H1 (cell line): Measurements from ENCODE around the gene SMARCC2. TPM values are rescaled to one million over a fixed set of nuclear protein-coding genes. Genes with fewer than 3 reads are reported as not detected.

Experiments used
- CTCF ChIP-seq, 3 experiments: IDR thresholded peaks; 1 replicate in 2 of 3; 2 replicates in 1 of 3; pipeline versions ENCODE4 v1.5.1 to v1.6.1; 2011; ENCODE audit warnings: low read length in 3 of 3, mild to moderate bottlenecking in 3 of 3, inconsistent platforms in 2 of 3, low read depth in 1 of 3, moderate library complexity in 1 of 3; ENCODE audit not compliant: insufficient read depth in 1 of 3; ENCODE audit errors: control extremely low read depth in 1 of 3
- JUN ChIP-seq: IDR thresholded peaks from 2 replicates; pipeline ENCODE4 v1.6.1; 2011; ENCODE audit warnings: low read depth, mild to moderate bottlenecking, improper control_type of control experiment, low read length
- KDM1A ChIP-seq: fragments of 200-600, 300-600 bp; sonication (generic); IDR thresholded peaks from 2 replicates; pipeline ENCODE4 v1.7.1; 2016; ENCODE audit warnings: mild to moderate bottlenecking, low read length, borderline replicate concordance
- RFX5 ChIP-seq: IDR thresholded peaks from 2 replicates; pipeline ENCODE4 v1.6.1; 2011; ENCODE audit warnings: low read depth, low read length, improper control_type of control experiment, borderline replicate concordance
- SAP30 ChIP-seq: fragments of 300-600 bp; sonication (generic); IDR thresholded peaks from 2 replicates; pipeline ENCODE4 v1.7.1; 2012; ENCODE audit warnings: low read length, moderate library complexity, mild to moderate bottlenecking, inconsistent platforms; ENCODE audit not compliant: insufficient read depth, insufficient replicate concordance
- SIN3A ChIP-seq, 2 experiments: IDR thresholded peaks in 1 of 2; conservative IDR thresholded peaks in 1 of 2; 2 replicates each; pipeline ENCODE4 v1.6.1; 2011 to 2012; ENCODE audit warnings: low read length in 2 of 2, improper control_type of control experiment in 1 of 2, low read depth in 1 of 2, mild to moderate bottlenecking in 1 of 2
- SP1 ChIP-seq: IDR thresholded peaks from 2 replicates; pipeline ENCODE4 v1.6.1; 2011; ENCODE audit warnings: low read depth, low read length
- TAF7 ChIP-seq: optimal IDR thresholded peaks from 2 replicates; pipeline ENCODE3; 2011; ENCODE audit warnings: low read depth, mild to moderate bottlenecking, inconsistent platforms, low read length, moderate library complexity, borderline replicate concordance
- TCF12 ChIP-seq: IDR thresholded peaks from 2 replicates; pipeline ENCODE4 v1.6.1; 2011; ENCODE audit warnings: low read depth, mild to moderate bottlenecking, low read length
- YY1 ChIP-seq: IDR thresholded peaks from 2 replicates; pipeline ENCODE4 v1.6.1; 2011; ENCODE audit warnings: low read depth, mild to moderate bottlenecking, low read length
- polyA plus RNA-seq, 7 experiments: library from polyadenylated mRNA; depleted of rRNA in 3 of 7; stranded (reverse) in 5 of 7; unstranded in 2 of 7; fragments of >200 nt in 5 of 7; fragments of 200-250 nt in 2 of 7; gene quantifications; 1 replicate in 5 of 7; 2 replicates in 1 of 7; 4 replicates in 1 of 7; pipeline versions ENCODE4 v1.2.1 to v1.2.3, GENCODE V29; 2011 to 2013; ENCODE audit warnings: missing spikeins in 2 of 7, mixed read lengths in 2 of 7
- total RNA-seq: library from RNA; stranded (reverse); fragmentation: NEBNext Ultra II Directional; extraction: Animal tissue kit (Norgen Biotek cat#: 25700); gene quantifications from 2 replicates; pipeline ENCODE4 v1.2.1, GENCODE V29; 2021
- TF ChIP-seq, protein P1 (sequence below): IDR thresholded peaks from 2 replicates; pipeline ENCODE4 v1.6.1; 2012; ENCODE audit warnings: inconsistent platforms

The SMARCC2 gene
- total and polyA plus RNA-seq, 2 of the 8 experiments (the other 6 are each of a cell fraction or from before 2014, with no cell fraction given) = 33.9 to 78.5 TPM

- TF ChIP-seq CTCF (IDR thresholded peaks at IDR 0.05; ENCODE audit: control extremely low read depth in 1 of 3, insufficient read depth in 1 of 3, low read depth in 1 of 3, low read length in 3 of 3) = peak; percentile 37 to 77 (median 56)
- TF ChIP-seq JUN = no peak
- no peak for TF ChIP-seq TCF12
- 0 out of 2 replicates have a peak, but pooled peaks have one; percentile 7 for TF ChIP-seq SP1
- peak; percentile 32 for TF ChIP-seq TAF7
- TF ChIP-seq YY1 = no peak
- no peak for TF ChIP-seq KDM1A
- peak; percentile 35 for TF ChIP-seq SAP30
- TF ChIP-seq, protein P1, sequence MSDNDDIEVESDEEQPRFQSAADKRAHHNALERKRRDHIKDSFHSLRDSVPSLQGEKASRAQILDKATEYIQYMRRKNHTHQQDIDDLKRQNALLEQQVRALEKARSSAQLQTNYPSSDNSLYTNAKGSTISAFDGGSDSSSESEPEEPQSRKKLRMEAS = peak; percentile 35; the same call in 1 of the 2 replicates
- TF ChIP-seq SIN3A (conservative IDR thresholded peaks at IDR 0.05 in 1 of 2, IDR thresholded peaks at IDR 0.05 in 1 of 2; ENCODE audit: low read depth in 1 of 2, low read length in 2 of 2) = peak in 1 of 2 experiments; percentile 55; a peak in 2 of 4 replicates
- TF ChIP-seq RFX5 = no peak
- TF ChIP-seq, all 59 proteins: peak for 9
These were observed 37.6 kb downstream of the SMARCC2 start (continued) for GRCh38 chr12:56151672-56152131.
